Measurements from ENCODE around the gene ASB1. TPM values are rescaled to one million over a fixed set of nuclear protein-coding genes. Genes with fewer than 3 reads are reported as not detected.

The ASB1 gene
- total and polyA plus RNA-seq, 2 of the 13 experiments (the other 11 are each of a cell fraction or from before 2014, with no cell fraction given): 48.6 to 49.2 TPM

DNA sequence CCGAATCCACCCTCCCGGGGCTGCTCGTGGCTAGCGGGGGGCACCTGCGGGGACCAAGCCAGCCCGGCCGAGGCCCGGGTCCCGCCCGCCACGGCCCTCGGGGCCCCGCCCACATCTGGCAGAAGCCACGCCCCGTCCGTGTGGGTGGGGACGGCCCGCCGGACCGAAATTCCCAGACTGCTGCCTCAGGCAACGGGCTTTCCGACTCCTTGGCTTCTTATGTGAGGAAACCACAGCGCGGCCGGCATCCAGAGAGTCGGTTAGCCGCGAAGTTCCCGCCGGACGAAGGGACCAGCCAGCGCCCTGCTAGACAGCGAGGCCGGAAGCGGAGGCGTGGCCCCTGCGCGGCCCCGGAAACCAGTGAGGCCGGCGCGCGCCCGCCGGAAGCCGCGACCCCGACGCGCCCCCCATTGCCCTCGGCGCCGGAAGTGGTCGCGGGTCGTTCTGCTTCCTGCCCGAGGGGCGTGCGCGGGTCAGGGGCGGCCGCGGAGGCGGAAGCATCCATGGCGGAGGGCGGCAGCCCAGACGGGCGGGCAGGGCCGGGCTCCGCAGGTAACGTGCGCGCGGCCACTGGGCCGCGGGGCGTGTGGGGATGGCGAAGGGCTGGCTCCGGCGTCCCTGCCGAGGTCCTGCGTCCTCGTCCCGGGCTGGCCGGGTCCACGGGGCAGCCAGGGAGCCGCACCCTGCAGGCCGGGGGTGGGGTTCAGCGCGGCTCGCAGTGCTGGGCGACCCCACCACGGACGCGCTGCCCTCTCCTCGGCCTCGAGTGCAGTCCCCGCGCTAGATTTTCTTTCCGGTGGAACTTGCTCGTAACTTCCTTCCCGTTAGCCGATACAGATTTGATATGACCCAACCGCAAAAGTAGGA lies at the start of gene ASB1 (continued):
- TF ChIP-seq REL (CRISPR knock-in tag; conservative IDR thresholded peaks at IDR 0.05) (peak; percentile 52; the same call in 1 of the 2 replicates), ZNF160 (CRISPR knock-in tag; IDR thresholded peaks at IDR 0.05) (peak; percentile 30), ZFP90 (CRISPR knock-in tag; IDR thresholded peaks at IDR 0.05; ENCODE audit: borderline replicate concordance) (no peak; the same call in 1 of the 2 replicates), ZNF761 (CRISPR knock-in tag; conservative IDR thresholded peaks at IDR 0.05) (peak; percentile 95), ZKSCAN1 (IDR thresholded peaks at IDR 0.05; ENCODE audit: low read length) (no peak)
- TF ChIP-seq, protein P1, sequence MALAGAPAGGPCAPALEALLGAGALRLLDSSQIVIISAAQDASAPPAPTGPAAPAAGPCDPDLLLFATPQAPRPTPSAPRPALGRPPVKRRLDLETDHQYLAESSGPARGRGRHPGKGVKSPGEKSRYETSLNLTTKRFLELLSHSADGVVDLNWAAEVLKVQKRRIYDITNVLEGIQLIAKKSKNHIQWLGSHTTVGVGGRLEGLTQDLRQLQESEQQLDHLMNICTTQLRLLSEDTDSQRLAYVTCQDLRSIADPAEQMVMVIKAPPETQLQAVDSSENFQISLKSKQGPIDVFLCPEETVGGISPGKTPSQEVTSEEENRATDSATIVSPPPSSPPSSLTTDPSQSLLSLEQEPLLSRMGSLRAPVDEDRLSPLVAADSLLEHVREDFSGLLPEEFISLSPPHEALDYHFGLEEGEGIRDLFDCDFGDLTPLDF (CRISPR knock-in tag; IDR thresholded peaks at IDR 0.05): peak; percentile 79; the same call in 1 of the 2 replicates
- TF ChIP-seq, protein P2, sequence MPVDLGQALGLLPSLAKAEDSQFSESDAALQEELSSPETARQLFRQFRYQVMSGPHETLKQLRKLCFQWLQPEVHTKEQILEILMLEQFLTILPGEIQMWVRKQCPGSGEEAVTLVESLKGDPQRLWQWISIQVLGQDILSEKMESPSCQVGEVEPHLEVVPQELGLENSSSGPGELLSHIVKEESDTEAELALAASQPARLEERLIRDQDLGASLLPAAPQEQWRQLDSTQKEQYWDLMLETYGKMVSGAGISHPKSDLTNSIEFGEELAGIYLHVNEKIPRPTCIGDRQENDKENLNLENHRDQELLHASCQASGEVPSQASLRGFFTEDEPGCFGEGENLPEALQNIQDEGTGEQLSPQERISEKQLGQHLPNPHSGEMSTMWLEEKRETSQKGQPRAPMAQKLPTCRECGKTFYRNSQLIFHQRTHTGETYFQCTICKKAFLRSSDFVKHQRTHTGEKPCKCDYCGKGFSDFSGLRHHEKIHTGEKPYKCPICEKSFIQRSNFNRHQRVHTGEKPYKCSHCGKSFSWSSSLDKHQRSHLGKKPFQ (CRISPR knock-in tag; IDR thresholded peaks at IDR 0.05; ENCODE audit: insufficient replicate concordance): peak; percentile 91
- TF ChIP-seq, protein P3, sequence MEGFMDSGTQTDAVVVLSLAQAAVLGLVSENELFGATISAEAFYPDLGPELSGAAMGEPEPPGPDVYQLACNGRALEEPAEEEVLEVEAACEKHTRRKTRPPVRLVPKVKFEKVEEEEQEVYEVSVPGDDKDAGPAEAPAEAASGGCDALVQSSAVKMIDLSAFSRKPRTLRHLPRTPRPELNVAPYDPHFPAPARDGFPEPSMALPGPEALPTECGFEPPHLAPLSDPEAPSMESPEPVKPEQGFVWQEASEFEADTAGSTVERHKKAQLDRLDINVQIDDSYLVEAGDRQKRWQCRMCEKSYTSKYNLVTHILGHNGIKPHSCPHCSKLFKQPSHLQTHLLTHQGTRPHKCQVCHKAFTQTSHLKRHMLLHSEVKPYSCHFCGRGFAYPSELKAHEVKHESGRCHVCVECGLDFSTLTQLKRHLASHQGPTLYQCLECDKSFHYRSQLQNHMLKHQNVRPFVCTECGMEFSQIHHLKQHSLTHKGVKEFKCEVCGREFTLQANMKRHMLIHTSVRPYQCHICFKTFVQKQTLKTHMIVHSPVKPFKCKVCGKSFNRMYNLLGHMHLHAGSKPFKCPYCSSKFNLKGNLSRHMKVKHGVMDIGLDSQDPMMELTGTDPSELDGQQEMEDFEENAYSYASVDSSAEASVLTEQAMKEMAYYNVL (CRISPR knock-in tag; IDR thresholded peaks at IDR 0.05; ENCODE audit: borderline replicate concordance): no peak; the same call in 1 of the 2 replicates
- TF ChIP-seq, protein P4, sequence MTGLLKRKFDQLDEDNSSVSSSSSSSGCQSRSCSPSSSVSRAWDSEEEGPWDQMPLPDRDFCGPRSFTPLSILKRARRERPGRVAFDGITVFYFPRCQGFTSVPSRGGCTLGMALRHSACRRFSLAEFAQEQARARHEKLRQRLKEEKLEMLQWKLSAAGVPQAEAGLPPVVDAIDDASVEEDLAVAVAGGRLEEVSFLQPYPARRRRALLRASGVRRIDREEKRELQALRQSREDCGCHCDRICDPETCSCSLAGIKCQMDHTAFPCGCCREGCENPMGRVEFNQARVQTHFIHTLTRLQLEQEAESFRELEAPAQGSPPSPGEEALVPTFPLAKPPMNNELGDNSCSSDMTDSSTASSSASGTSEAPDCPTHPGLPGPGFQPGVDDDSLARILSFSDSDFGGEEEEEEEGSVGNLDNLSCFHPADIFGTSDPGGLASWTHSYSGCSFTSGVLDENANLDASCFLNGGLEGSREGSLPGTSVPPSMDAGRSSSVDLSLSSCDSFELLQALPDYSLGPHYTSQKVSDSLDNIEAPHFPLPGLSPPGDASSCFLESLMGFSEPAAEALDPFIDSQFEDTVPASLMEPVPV (CRISPR knock-in tag; IDR thresholded peaks at IDR 0.05): no peak
- TF ChIP-seq, protein P5, sequence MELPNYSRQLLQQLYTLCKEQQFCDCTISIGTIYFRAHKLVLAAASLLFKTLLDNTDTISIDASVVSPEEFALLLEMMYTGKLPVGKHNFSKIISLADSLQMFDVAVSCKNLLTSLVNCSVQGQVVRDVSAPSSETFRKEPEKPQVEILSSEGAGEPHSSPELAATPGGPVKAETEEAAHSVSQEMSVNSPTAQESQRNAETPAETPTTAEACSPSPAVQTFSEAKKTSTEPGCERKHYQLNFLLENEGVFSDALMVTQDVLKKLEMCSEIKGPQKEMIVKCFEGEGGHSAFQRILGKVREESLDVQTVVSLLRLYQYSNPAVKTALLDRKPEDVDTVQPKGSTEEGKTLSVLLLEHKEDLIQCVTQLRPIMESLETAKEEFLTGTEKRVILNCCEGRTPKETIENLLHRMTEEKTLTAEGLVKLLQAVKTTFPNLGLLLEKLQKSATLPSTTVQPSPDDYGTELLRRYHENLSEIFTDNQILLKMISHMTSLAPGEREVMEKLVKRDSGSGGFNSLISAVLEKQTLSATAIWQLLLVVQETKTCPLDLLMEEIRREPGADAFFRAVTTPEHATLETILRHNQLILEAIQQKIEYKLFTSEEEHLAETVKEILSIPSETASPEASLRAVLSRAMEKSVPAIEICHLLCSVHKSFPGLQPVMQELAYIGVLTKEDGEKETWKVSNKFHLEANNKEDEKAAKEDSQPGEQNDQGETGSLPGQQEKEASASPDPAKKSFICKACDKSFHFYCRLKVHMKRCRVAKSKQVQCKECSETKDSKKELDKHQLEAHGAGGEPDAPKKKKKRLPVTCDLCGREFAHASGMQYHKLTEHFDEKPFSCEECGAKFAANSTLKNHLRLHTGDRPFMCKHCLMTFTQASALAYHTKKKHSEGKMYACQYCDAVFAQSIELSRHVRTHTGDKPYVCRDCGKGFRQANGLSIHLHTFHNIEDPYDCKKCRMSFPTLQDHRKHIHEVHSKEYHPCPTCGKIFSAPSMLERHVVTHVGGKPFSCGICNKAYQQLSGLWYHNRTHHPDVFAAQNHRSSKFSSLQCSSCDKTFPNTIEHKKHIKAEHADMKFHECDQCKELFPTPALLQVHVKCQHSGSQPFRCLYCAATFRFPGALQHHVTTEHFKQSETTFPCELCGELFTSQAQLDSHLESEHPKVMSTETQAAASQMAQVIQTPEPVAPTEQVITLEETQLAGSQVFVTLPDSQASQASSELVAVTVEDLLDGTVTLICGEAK (IDR thresholded peaks at IDR 0.05): no peak
- TF ChIP-seq, protein P5 (CRISPR knock-in tag; IDR thresholded peaks at IDR 0.05): peak; percentile 66; the same call in 1 of the 2 replicates

Measured in HepG2 (cell line).